Gastroesophageal sphincter (tissue), 3 donors: ENCODE measurements around the gene RBM22.

Experiments
- CTCF ChIP-seq, 4 experiments: fragments of 200-600 bp in 2 of 4; fragments of 450-650 bp in 2 of 4; sonication (generic) in 1 of 4; IDR thresholded peaks; one replicate each; pipeline ENCODE4 v1.5.1; 2017 to 2019; ENCODE audit warnings: antibody characterized with exemption in 4 of 4, mild to moderate bottlenecking in 2 of 4, moderate library complexity in 2 of 4
- POLR2A ChIP-seq, 2 donors: fragments of 450-650 bp; IDR thresholded peaks; one replicate each; pipeline ENCODE4 v1.6.1; 2017; ENCODE audit warnings: antibody characterized with exemption in 2 of 2, mild to moderate bottlenecking in 2 of 2, moderate library complexity in 1 of 2
- POLR2AphosphoS5 ChIP-seq: sonication (generic); formaldehyde crosslinking; IDR thresholded peaks from one replicate; pipeline ENCODE4 v1.6.1; 2017; ENCODE audit warnings: antibody characterized with exemption

GRCh38 chr5:150692276-150692675 lies 8.6 kb downstream of the RBM22 start:
- TF ChIP-seq POLR2AphosphoS5 (no peak), CTCF (IDR thresholded peaks at IDR 0.05) (no peak), POLR2A (IDR thresholded peaks at IDR 0.05) (no peak)
